Fibroblast of lung (primary cell): ENCODE results near the gene SLC5A5.

Experiments
- CTCF ChIP-seq, 2 donors: IDR thresholded peaks in 1 of 2; conservative IDR thresholded peaks in 1 of 2; 1 replicate in 1 of 2; 2 replicates in 1 of 2; pipeline ENCODE4 v1.5.1; 2011 to 2012; ENCODE audit warnings: low read length in 2 of 2, control low read depth in 1 of 2, inconsistent platforms in 1 of 2, low read depth in 1 of 2, mild to moderate bottlenecking in 1 of 2
- EZH2 ChIP-seq: IDR thresholded peaks from 2 replicates; pipeline ENCODE4 v1.5.1; 2012; ENCODE audit warnings: low read length, control low read depth, mild to moderate bottlenecking; ENCODE audit errors: missing control alignments

- TF ChIP-seq CTCF (conservative IDR thresholded peaks at IDR 0.05 in 1 of 2, IDR thresholded peaks at IDR 0.05 in 1 of 2; ENCODE audit: low read depth in 1 of 2, low read length in 2 of 2) (no peak), EZH2 (no peak)
These were observed 54.3 kb downstream of the SLC5A5 start for GRCh38 chr19:17926044-17926443.
